GM23338 (cell line): ENCODE results near the gene RPF1. TPM values are rescaled to one million over a fixed set of nuclear protein-coding genes. Genes with fewer than 3 reads are reported as not detected.

Source experiments
- ATAC-seq: fragments of 200-7000 bp; cut with Tn5 transposase; 3 replicates; pipeline ENCODE4 v1.9.1; 2020
- DNase-seq: peaks from one replicate; pipeline ENCODE4 v3.0.0-alpha.2; 2015; ENCODE audit warnings: low spot score
- H2AFZ ChIP-seq: fragments of 200-600 bp; sonication (generic); 2 replicates; pipeline ENCODE4 v1.8.0; 2016; ENCODE audit warnings: antibody characterized with exemption, mild to moderate bottlenecking, moderate library complexity
- H3F3A ChIP-seq: fragments of 200-600 bp; sonication (generic); replicated peaks from 2 replicates; pipeline ENCODE4 v1.8.0; 2017; ENCODE audit warnings: antibody characterized with exemption, mixed run types, low read depth
- H3K27ac ChIP-seq: fragments of 200-600 bp; sonication (generic); 2 replicates; pipeline ENCODE4 v1.6.1; 2016; ENCODE audit warnings: low read depth
- H3K27me3 ChIP-seq: fragments of 200-600 bp; sonication (generic); 2 replicates; pipeline ENCODE4 v1.8.0; 2016; ENCODE audit warnings: mild to moderate bottlenecking, mixed run types, moderate library complexity; ENCODE audit not compliant: insufficient read depth
- H3K36me3 ChIP-seq: fragments of 200-600 bp; sonication (generic); 2 replicates; pipeline ENCODE4 v1.8.0; 2016; ENCODE audit warnings: mild to moderate bottlenecking; ENCODE audit not compliant: insufficient read depth
- H3K4me1 ChIP-seq: fragments of 200-600 bp; sonication (generic); 2 replicates; pipeline ENCODE4 v1.8.0; 2016; ENCODE audit warnings: mild to moderate bottlenecking, moderate library complexity; ENCODE audit not compliant: insufficient read depth
- H3K4me2 ChIP-seq: fragments of 200-600 bp; sonication (generic); 2 replicates; pipeline ENCODE4 v1.7.1; 2017; ENCODE audit warnings: mixed run types
- H3K4me3 ChIP-seq: fragments of 200-600 bp; sonication (generic); 2 replicates; pipeline ENCODE4 v1.6.1; 2016; ENCODE audit warnings: mixed run types
- H3K79me2 ChIP-seq: fragments of 200-600 bp; sonication (generic); replicated peaks from 2 replicates; pipeline ENCODE4 v1.8.0; 2017; ENCODE audit warnings: mild to moderate bottlenecking; ENCODE audit not compliant: insufficient read depth
- H3K9me2 ChIP-seq: fragments of 200-600 bp; sonication (generic); 2 replicates; pipeline ENCODE4 v1.8.0; 2017; ENCODE audit not compliant: insufficient read depth
- H4K20me1 ChIP-seq: fragments of 200-600 bp; sonication (generic); replicated peaks from 2 replicates; pipeline ENCODE4 v1.8.0; 2017; ENCODE audit warnings: mild to moderate bottlenecking; ENCODE audit not compliant: insufficient read depth
- H3K27ac Mint-ChIP-seq: 2 replicates; pipeline ENCODE4 v1.8.0; 2020; ENCODE audit warnings: inconsistent platforms, mild to moderate bottlenecking, moderate library complexity, mixed read lengths
- H3K27me3 Mint-ChIP-seq: 3 replicates; pipeline ENCODE4 v1.8.0; 2022; ENCODE audit warnings: low read depth, mild to moderate bottlenecking, moderate library complexity, mixed read lengths, inconsistent platforms; ENCODE audit not compliant: insufficient read depth, poor library complexity
- H3K36me3 Mint-ChIP-seq: 3 replicates; pipeline ENCODE4 v1.8.0; 2021; ENCODE audit warnings: low read depth, mild to moderate bottlenecking, inconsistent platforms, moderate library complexity, mixed read lengths
- H3K4me1 Mint-ChIP-seq: 3 replicates; pipeline ENCODE4 v1.8.0; 2020; ENCODE audit warnings: mild to moderate bottlenecking, inconsistent platforms, mixed read lengths
- H3K4me3 Mint-ChIP-seq: 3 replicates; pipeline ENCODE4 v1.8.0; 2021; ENCODE audit warnings: moderate library complexity, mild to moderate bottlenecking, inconsistent platforms, mixed read lengths
- H3K9me3 Mint-ChIP-seq: 3 replicates; pipeline ENCODE4 v1.8.0; 2020; ENCODE audit warnings: moderate library complexity, mild to moderate bottlenecking, inconsistent platforms, mixed read lengths
- CREB1 ChIP-seq: fragments of 250-450 bp; sonication (Bioruptor Pico); IDR thresholded peaks from 2 replicates; pipeline ENCODE4 v1.5.0; 2020; ENCODE audit warnings: low read depth, mild to moderate bottlenecking, moderate library complexity
- EZH2 ChIP-seq: fragments of 200-600 bp; sonication (generic); IDR thresholded peaks from one replicate; pipeline ENCODE4 v1.8.0; 2017; ENCODE audit warnings: antibody characterized with exemption, mild to moderate bottlenecking, low read depth; ENCODE audit not compliant: unreplicated experiment
- EZH2phosphoT487 ChIP-seq: fragments of 200-600 bp; sonication (generic); IDR thresholded peaks from one replicate; pipeline ENCODE4 v1.8.1; 2018; ENCODE audit warnings: antibody characterized with exemption; ENCODE audit not compliant: unreplicated experiment
- JUNB ChIP-seq: IDR thresholded peaks from one replicate; pipeline ENCODE4 v1.6.1; 2016; ENCODE audit warnings: antibody characterized with exemption; ENCODE audit not compliant: unreplicated experiment
- NANOG ChIP-seq: IDR thresholded peaks from 2 replicates; pipeline ENCODE4 v1.6.1; 2016; ENCODE audit warnings: antibody characterized with exemption, borderline replicate concordance
- POLR2AphosphoS5 ChIP-seq: IDR thresholded peaks from 2 replicates; pipeline ENCODE4 v1.6.1; 2016; ENCODE audit warnings: antibody characterized with exemption, low read depth
- STAT1 ChIP-seq: IDR thresholded peaks from one replicate; pipeline ENCODE4 v1.6.1; 2016; ENCODE audit warnings: antibody characterized with exemption; ENCODE audit not compliant: unreplicated experiment
- ZNF114 ChIP-seq: fragments of 250-450 bp; sonication (Bioruptor Pico); IDR thresholded peaks from 2 replicates; pipeline ENCODE4 v1.5.0; 2020; ENCODE audit warnings: mild to moderate bottlenecking, moderate library complexity
- ZNF331 ChIP-seq: fragments of 250-450 bp; sonication (Bioruptor Pico); IDR thresholded peaks from 2 replicates; pipeline ENCODE4 v1.5.0; 2020; ENCODE audit warnings: low read depth, mild to moderate bottlenecking, moderate library complexity
- polyA plus RNA-seq: library from polyadenylated mRNA; unstranded; fragments of >200 nt; fragmentation: Nextera tagmentation; extraction: Ambion mirVana; gene quantifications from 2 replicates; pipeline ENCODE4 v1.2.1, GENCODE V29; 2016
- total RNA-seq: library from RNA; depleted of rRNA; stranded (reverse); fragments of >200 nt; shearing (Covaris generic); gene quantifications from 2 replicates; pipeline ENCODE4 v1.2.3, GENCODE V29; 2014
- TF ChIP-seq, protein P1 (sequence below), 2 experiments: fragments of 200-600 bp in 1 of 2; sonication (generic) in 1 of 2; conservative IDR thresholded peaks; 2 replicates each; pipeline versions ENCODE4 v1.5.1 to v1.6.1; 2016 to 2017; ENCODE audit warnings: antibody characterized with exemption in 2 of 2, low read depth in 2 of 2, mild to moderate bottlenecking in 2 of 2, moderate library complexity in 1 of 2
- TF ChIP-seq, protein P2 (sequence below): fragments of 250-450 bp; sonication (Bioruptor Pico); IDR thresholded peaks from 2 replicates; pipeline ENCODE4 v1.5.0; 2020; ENCODE audit warnings: mild to moderate bottlenecking, moderate library complexity
- TF ChIP-seq, protein P3 (sequence below): IDR thresholded peaks from 2 replicates; pipeline ENCODE4 v1.6.1; 2016; ENCODE audit warnings: antibody characterized with exemption
- TF ChIP-seq, protein P4 (sequence below): IDR thresholded peaks from one replicate; pipeline ENCODE4 v1.6.1; 2018; ENCODE audit warnings: antibody characterized with exemption; ENCODE audit not compliant: unreplicated experiment

RPF1 gene
- total and polyA plus RNA-seq, 2 experiments from 2014 or later: 56.4 to 57.1 TPM

DNA sequence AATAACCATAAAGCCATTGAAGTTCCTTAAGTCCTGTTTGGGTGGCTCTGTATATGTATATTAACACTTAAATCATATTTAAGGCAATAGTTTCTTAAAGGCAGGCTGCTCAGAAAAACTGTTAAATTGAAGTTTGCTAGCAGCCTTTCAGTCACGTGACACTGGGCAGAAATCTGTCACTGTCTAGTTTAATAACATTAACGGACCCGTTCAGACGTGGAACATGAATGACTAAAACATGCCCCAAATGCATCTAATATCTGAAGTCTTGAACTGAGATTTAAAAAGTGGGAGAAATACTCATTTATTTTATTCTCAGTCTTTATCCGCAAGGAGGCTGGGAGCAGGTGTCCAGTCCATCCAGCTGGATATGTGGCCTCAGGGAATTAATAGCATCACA is 23.9 kb downstream of the RPF1 start:
- Mint-ChIP-seq H3K36me3 (peaks cover 35% of the 10 kb centered on the region), H3K9me3 (no peaks in the 10 kb centered on the region), H3K27me3 (peaks cover 14% of the 10 kb centered on the region), H3K4me1 (peaks cover 44% of the 10 kb centered on the region), H3K4me3 (no peak overlapping the region), H3K27ac (no peak overlapping the region)
- Histone ChIP-seq H3K79me2 (peaks cover 54% of the 10 kb centered on the region), H3K9me2 (no peaks in the 10 kb centered on the region), H3K27ac (no peak overlapping the region), H3K36me3 (peaks cover 8% of the 10 kb centered on the region; the same call in 1 of the 2 replicates), H3F3A (no peaks in the 10 kb centered on the region), H2AFZ (no peak overlapping the region), H3K4me3 (no peak overlapping the region), H3K4me1 (peaks cover 46% of the 10 kb centered on the region), H3K4me2 (0 out of 2 replicates have a peak overlapping the region, but pooled peaks have one; percentile 99), H4K20me1 (peaks cover 14% of the 10 kb centered on the region), H3K27me3 (peaks cover 12% of the 10 kb centered on the region)
- DNase-seq: no peak
- no peak for ATAC-seq
- TF ChIP-seq, protein P1, sequence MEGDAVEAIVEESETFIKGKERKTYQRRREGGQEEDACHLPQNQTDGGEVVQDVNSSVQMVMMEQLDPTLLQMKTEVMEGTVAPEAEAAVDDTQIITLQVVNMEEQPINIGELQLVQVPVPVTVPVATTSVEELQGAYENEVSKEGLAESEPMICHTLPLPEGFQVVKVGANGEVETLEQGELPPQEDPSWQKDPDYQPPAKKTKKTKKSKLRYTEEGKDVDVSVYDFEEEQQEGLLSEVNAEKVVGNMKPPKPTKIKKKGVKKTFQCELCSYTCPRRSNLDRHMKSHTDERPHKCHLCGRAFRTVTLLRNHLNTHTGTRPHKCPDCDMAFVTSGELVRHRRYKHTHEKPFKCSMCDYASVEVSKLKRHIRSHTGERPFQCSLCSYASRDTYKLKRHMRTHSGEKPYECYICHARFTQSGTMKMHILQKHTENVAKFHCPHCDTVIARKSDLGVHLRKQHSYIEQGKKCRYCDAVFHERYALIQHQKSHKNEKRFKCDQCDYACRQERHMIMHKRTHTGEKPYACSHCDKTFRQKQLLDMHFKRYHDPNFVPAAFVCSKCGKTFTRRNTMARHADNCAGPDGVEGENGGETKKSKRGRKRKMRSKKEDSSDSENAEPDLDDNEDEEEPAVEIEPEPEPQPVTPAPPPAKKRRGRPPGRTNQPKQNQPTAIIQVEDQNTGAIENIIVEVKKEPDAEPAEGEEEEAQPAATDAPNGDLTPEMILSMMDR (conservative IDR thresholded peaks at IDR 0.05; ENCODE audit: low read depth in 2 of 2): no peak
- TF ChIP-seq NANOG (no peak), JUNB (no peak), ZNF331 (CRISPR knock-in tag) (no peak), EZH2 (no peak), CREB1 (CRISPR knock-in tag) (no peak), EZH2phosphoT487 (no peak), ZNF114 (no peak), POLR2AphosphoS5 (no peak), STAT1 (no peak)
- TF ChIP-seq, protein P2, sequence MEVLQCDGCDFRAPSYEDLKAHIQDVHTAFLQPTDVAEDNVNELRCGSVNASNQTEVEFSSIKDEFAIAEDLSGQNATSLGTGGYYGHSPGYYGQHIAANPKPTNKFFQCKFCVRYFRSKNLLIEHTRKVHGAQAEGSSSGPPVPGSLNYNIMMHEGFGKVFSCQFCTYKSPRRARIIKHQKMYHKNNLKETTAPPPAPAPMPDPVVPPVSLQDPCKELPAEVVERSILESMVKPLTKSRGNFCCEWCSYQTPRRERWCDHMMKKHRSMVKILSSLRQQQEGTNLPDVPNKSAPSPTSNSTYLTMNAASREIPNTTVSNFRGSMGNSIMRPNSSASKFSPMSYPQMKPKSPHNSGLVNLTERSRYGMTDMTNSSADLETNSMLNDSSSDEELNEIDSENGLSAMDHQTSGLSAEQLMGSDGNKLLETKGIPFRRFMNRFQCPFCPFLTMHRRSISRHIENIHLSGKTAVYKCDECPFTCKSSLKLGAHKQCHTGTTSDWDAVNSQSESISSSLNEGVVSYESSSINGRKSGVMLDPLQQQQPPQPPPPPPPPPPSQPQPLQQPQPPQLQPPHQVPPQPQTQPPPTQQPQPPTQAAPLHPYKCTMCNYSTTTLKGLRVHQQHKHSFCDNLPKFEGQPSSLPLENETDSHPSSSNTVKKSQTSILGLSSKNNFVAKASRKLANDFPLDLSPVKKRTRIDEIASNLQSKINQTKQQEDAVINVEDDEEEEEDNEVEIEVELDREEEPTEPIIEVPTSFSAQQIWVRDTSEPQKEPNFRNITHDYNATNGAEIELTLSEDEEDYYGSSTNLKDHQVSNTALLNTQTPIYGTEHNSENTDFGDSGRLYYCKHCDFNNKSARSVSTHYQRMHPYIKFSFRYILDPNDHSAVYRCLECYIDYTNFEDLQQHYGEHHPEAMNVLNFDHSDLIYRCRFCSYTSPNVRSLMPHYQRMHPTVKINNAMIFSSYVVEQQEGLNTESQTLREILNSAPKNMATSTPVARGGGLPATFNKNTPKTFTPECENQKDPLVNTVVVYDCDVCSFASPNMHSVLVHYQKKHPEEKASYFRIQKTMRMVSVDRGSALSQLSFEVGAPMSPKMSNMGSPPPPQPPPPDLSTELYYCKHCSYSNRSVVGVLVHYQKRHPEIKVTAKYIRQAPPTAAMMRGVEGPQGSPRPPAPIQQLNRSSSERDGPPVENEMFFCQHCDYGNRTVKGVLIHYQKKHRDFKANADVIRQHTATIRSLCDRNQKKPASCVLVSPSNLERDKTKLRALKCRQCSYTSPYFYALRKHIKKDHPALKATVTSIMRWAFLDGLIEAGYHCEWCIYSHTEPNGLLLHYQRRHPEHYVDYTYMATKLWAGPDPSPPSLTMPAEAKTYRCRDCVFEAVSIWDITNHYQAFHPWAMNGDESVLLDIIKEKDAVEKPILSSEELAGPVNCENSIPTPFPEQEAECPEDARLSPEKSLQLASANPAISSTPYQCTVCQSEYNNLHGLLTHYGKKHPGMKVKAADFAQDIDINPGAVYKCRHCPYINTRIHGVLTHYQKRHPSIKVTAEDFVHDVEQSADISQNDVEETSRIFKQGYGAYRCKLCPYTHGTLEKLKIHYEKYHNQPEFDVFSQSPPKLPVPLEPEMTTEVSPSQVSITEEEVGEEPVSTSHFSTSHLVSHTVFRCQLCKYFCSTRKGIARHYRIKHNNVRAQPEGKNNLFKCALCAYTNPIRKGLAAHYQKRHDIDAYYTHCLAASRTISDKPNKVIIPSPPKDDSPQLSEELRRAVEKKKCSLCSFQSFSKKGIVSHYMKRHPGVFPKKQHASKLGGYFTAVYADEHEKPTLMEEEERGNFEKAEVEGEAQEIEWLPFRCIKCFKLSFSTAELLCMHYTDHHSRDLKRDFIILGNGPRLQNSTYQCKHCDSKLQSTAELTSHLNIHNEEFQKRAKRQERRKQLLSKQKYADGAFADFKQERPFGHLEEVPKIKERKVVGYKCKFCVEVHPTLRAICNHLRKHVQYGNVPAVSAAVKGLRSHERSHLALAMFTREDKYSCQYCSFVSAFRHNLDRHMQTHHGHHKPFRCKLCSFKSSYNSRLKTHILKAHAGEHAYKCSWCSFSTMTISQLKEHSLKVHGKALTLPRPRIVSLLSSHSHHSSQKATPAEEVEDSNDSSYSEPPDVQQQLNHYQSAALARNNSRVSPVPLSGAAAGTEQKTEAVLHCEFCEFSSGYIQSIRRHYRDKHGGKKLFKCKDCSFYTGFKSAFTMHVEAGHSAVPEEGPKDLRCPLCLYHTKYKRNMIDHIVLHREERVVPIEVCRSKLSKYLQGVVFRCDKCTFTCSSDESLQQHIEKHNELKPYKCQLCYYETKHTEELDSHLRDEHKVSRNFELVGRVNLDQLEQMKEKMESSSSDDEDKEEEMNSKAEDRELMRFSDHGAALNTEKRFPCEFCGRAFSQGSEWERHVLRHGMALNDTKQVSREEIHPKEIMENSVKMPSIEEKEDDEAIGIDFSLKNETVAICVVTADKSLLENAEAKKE: no peak
- TF ChIP-seq, protein P3, sequence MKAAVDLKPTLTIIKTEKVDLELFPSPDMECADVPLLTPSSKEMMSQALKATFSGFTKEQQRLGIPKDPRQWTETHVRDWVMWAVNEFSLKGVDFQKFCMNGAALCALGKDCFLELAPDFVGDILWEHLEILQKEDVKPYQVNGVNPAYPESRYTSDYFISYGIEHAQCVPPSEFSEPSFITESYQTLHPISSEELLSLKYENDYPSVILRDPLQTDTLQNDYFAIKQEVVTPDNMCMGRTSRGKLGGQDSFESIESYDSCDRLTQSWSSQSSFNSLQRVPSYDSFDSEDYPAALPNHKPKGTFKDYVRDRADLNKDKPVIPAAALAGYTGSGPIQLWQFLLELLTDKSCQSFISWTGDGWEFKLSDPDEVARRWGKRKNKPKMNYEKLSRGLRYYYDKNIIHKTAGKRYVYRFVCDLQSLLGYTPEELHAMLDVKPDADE: no peak
- TF ChIP-seq, protein P4, sequence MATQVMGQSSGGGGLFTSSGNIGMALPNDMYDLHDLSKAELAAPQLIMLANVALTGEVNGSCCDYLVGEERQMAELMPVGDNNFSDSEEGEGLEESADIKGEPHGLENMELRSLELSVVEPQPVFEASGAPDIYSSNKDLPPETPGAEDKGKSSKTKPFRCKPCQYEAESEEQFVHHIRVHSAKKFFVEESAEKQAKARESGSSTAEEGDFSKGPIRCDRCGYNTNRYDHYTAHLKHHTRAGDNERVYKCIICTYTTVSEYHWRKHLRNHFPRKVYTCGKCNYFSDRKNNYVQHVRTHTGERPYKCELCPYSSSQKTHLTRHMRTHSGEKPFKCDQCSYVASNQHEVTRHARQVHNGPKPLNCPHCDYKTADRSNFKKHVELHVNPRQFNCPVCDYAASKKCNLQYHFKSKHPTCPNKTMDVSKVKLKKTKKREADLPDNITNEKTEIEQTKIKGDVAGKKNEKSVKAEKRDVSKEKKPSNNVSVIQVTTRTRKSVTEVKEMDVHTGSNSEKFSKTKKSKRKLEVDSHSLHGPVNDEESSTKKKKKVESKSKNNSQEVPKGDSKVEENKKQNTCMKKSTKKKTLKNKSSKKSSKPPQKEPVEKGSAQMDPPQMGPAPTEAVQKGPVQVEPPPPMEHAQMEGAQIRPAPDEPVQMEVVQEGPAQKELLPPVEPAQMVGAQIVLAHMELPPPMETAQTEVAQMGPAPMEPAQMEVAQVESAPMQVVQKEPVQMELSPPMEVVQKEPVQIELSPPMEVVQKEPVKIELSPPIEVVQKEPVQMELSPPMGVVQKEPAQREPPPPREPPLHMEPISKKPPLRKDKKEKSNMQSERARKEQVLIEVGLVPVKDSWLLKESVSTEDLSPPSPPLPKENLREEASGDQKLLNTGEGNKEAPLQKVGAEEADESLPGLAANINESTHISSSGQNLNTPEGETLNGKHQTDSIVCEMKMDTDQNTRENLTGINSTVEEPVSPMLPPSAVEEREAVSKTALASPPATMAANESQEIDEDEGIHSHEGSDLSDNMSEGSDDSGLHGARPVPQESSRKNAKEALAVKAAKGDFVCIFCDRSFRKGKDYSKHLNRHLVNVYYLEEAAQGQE: no peak
